ENCODE measurements around the gene DISP3. TPM values are rescaled to one million over a fixed set of nuclear protein-coding genes. Genes with fewer than 3 reads are reported as not detected.

The DISP3 gene
- total RNA-seq, result under 1 TPM; 0.69 to 0.96 TPM
- under 1 TPM in 2 of 3 donors, not detected in 1; 0.09 to 0.21 TPM for polyA plus RNA-seq
- total RNA-seq, result 0.22 to 0.98 (median 0.66) reads per million in 6 experiments

GRCh38 chr1:11478571-11479374 is at the start of gene DISP3:
Gene DISP3 (plus strand): TSS chr1:11479155. CDS start chr1:11500993, 21,838 bp downstream.
- DNase-seq, result peak; percentile 51 to 81 (median 68)
- peaks cover 21 to 61% (median 46%) of the 10 kb centered on the region in 5 donors for H3K27me3 Mint-ChIP-seq
- peaks cover 13 to 23% (median 15%) of the 10 kb centered on the region in 4 donors for H3K4me1 Mint-ChIP-seq
- peaks cover 0 to 12% (median 0%) of the 10 kb centered on the region in 9 donors for H3K9me3 Mint-ChIP-seq
- ATAC-seq, result peak; percentile 83 to 88
- no peak within 1 kb of the TSS for H3K27ac Mint-ChIP-seq
- H3K4me3 Mint-ChIP-seq, result peak within 1 kb of the TSS; percentile 50 to 82 (median 72)
- peaks cover 0 to 4% (median 3%) of the 10 kb centered on the region in 3 donors for H3K36me3 Mint-ChIP-seq
- POLR2A ChIA-PET, result interaction anchor here (0.7 to 0.9 kb wide), 3 partner anchors 10 to 1274 kb away, joined by 3 to 5 read pairs (median 4); no protein-coding TSS in a partner anchor

GRCh38 chr1:11429226-11429625 is 49.7 kb upstream of the DISP3 start:
- Mint-ChIP-seq H3K9me3 (no peaks in the 10 kb centered on the region), H3K36me3 (no peaks in the 10 kb centered on the region), H3K4me3 (no peak overlapping the region), H3K27ac (no peak overlapping the region), H3K4me1 (peaks cover 2 to 8% (median 6%) of the 10 kb centered on the region in 4 donors), H3K27me3 (peaks cover 0 to 11% (median 2%) of the 10 kb centered on the region in 5 donors)
- DNase-seq, result no peak
- ATAC-seq, result no peak
- POLR2A ChIA-PET, result no interaction called here

- ATAC-seq, result no peak
- no peaks in the 10 kb centered on the region for H3K9me3 Mint-ChIP-seq
- no peak overlapping the region for H3K4me3 Mint-ChIP-seq
- no peak overlapping the region for H3K27ac Mint-ChIP-seq
- H3K4me1 Mint-ChIP-seq, result peaks cover 6 to 8% (median 6%) of the 10 kb centered on the region in 4 donors
- DNase-seq, result no peak
- H3K36me3 Mint-ChIP-seq, result no peaks in the 10 kb centered on the region
- POLR2A ChIA-PET, result no interaction called here
- H3K27me3 Mint-ChIP-seq, result peaks cover 0 to 11% (median 2%) of the 10 kb centered on the region in 5 donors
These were observed 49.0 kb upstream of the DISP3 start for GRCh38 chr1:11429935-11430334.

GRCh38 chr1:11431941-11432507 is 46.9 kb upstream of the DISP3 start:
- H3K4me3 Mint-ChIP-seq, result no peak overlapping the region
- DNase-seq (no peak), ATAC-seq (no peak)
- peaks cover 12 to 24% (median 16%) of the 10 kb centered on the region in 4 donors for H3K4me1 Mint-ChIP-seq
- peak overlapping the region in 1 of 10 donors; percentile 76 for H3K27ac Mint-ChIP-seq
- no peaks in the 10 kb centered on the region for H3K36me3 Mint-ChIP-seq
- POLR2A ChIA-PET, result no interaction called here
- peaks cover 0 to 11% (median 2%) of the 10 kb centered on the region in 5 donors for H3K27me3 Mint-ChIP-seq
- no peaks in the 10 kb centered on the region for H3K9me3 Mint-ChIP-seq

GRCh38 chr1:11432526-11432925 is 46.4 kb upstream of the DISP3 start:
- no peak overlapping the region for H3K4me3 Mint-ChIP-seq
- peaks cover 11 to 24% (median 16%) of the 10 kb centered on the region in 4 donors for H3K4me1 Mint-ChIP-seq
- DNase-seq, result no peak
- no peak for ATAC-seq
- H3K9me3 Mint-ChIP-seq, result no peaks in the 10 kb centered on the region
- POLR2A ChIA-PET, result no interaction called here
- H3K27me3 Mint-ChIP-seq, result peaks cover 1 to 11% (median 2%) of the 10 kb centered on the region in 5 donors
- no peaks in the 10 kb centered on the region for H3K36me3 Mint-ChIP-seq
- peak overlapping the region in 1 of 10 donors; percentile 31 for H3K27ac Mint-ChIP-seq

- POLR2A ChIA-PET, result no interaction called here
- no peak for ATAC-seq
- H3K27ac Mint-ChIP-seq, result no peak overlapping the region
- no peak overlapping the region for H3K4me3 Mint-ChIP-seq
- H3K36me3 Mint-ChIP-seq, result no peaks in the 10 kb centered on the region
- no peak for DNase-seq
- H3K4me1 Mint-ChIP-seq, result peaks cover 7 to 27% (median 19%) of the 10 kb centered on the region in 4 donors
- peaks cover 0 to 11% (median 2%) of the 10 kb centered on the region in 5 donors for H3K27me3 Mint-ChIP-seq
- no peaks in the 10 kb centered on the region for H3K9me3 Mint-ChIP-seq
These were observed 44.5 kb upstream of the DISP3 start for GRCh38 chr1:11434501-11434900.

- Mint-ChIP-seq H3K27me3 (peaks cover 0 to 11% (median 2%) of the 10 kb centered on the region in 5 donors), H3K9me3 (no peaks in the 10 kb centered on the region), H3K4me1 (peaks cover 7 to 27% (median 19%) of the 10 kb centered on the region in 4 donors), H3K36me3 (no peaks in the 10 kb centered on the region), H3K27ac (no peak overlapping the region), H3K4me3 (no peak overlapping the region)
- no peak for ATAC-seq
- no peak for DNase-seq
- POLR2A ChIA-PET, result no interaction called here
These were observed 44.0 kb upstream of the DISP3 start for GRCh38 chr1:11434926-11435325.

- ATAC-seq, result no peak
- peak overlapping the region in 1 of 10 donors; percentile 64 for H3K27ac Mint-ChIP-seq
- DNase-seq, result no peak
- H3K36me3 Mint-ChIP-seq, result no peaks in the 10 kb centered on the region
- peaks cover 2 to 11% (median 7%) of the 10 kb centered on the region in 5 donors for H3K27me3 Mint-ChIP-seq
- H3K4me3 Mint-ChIP-seq, result no peak overlapping the region
- POLR2A ChIA-PET, result no interaction called here
- peaks cover 7 to 27% (median 18%) of the 10 kb centered on the region in 4 donors for H3K4me1 Mint-ChIP-seq
- H3K9me3 Mint-ChIP-seq, result no peaks in the 10 kb centered on the region
These were observed 40.0 kb upstream of the DISP3 start for GRCh38 chr1:11438996-11439395.

- no peaks in the 10 kb centered on the region for H3K36me3 Mint-ChIP-seq
- H3K4me1 Mint-ChIP-seq, result peaks cover 0 to 21% (median 9%) of the 10 kb centered on the region in 4 donors
- POLR2A ChIA-PET, result no interaction called here
These were observed 37.6 kb upstream of the DISP3 start for GRCh38 chr1:11441211-11441952.

GRCh38 chr1:11443043-11443442 is 35.9 kb upstream of the DISP3 start:
- peak in 1 of 10 donors; percentile 1 for DNase-seq
- POLR2A ChIA-PET, result no interaction called here

More at GRCh38 chr1:11441211-11441952, 37.6 kb upstream of the DISP3 start:
- no peak overlapping the region for H3K4me3 Mint-ChIP-seq
- peaks cover 4 to 34% (median 15%) of the 10 kb centered on the region in 5 donors for H3K27me3 Mint-ChIP-seq
- H3K27ac Mint-ChIP-seq, result no peak overlapping the region
- no peak for ATAC-seq
- no peak for DNase-seq
- H3K9me3 Mint-ChIP-seq, result no peaks in the 10 kb centered on the region

GRCh38 chr1:11443961-11444658 is 34.8 kb upstream of the DISP3 start:
- DNase-seq (peak in 1 of 10 donors; percentile 18), ATAC-seq (no peak)
- Mint-ChIP-seq H3K4me1 (peaks cover 0 to 10% (median 1%) of the 10 kb centered on the region in 4 donors), H3K4me3 (no peak overlapping the region), H3K36me3 (no peaks in the 10 kb centered on the region), H3K27ac (peak overlapping the region in 2 of 10 donors; percentile 66 to 73), H3K9me3 (no peaks in the 10 kb centered on the region), H3K27me3 (peaks cover 4 to 35% (median 19%) of the 10 kb centered on the region in 5 donors)
- POLR2A ChIA-PET, result no interaction called here

More at GRCh38 chr1:11443043-11443442, 35.9 kb upstream of the DISP3 start:
- ATAC-seq, result no peak
- Mint-ChIP-seq H3K36me3 (no peaks in the 10 kb centered on the region), H3K4me3 (no peak overlapping the region), H3K4me1 (peaks cover 0 to 12% (median 4%) of the 10 kb centered on the region in 4 donors), H3K27ac (peak overlapping the region in 2 of 10 donors; percentile 20 to 61), H3K27me3 (peaks cover 2 to 35% (median 19%) of the 10 kb centered on the region in 5 donors), H3K9me3 (no peaks in the 10 kb centered on the region)

- ATAC-seq, result no peak
- no peaks in the 10 kb centered on the region for H3K9me3 Mint-ChIP-seq
- POLR2A ChIA-PET, result no interaction called here
- no peaks in the 10 kb centered on the region for H3K36me3 Mint-ChIP-seq
- peaks cover 0 to 10% (median under 1%) of the 10 kb centered on the region in 4 donors for H3K4me1 Mint-ChIP-seq
- peaks cover 4 to 35% (median 19%) of the 10 kb centered on the region in 5 donors for H3K27me3 Mint-ChIP-seq
- H3K4me3 Mint-ChIP-seq, result no peak overlapping the region
- peak in 1 of 10 donors; percentile 27 for DNase-seq
- H3K27ac Mint-ChIP-seq, result no peak overlapping the region
These were observed 34.0 kb upstream of the DISP3 start for GRCh38 chr1:11444907-11445306.

Measured in naive thymus-derived CD8-positive, alpha-beta T cell (primary cell).